OCI-LY7 (cell line): ENCODE measurements around the gene DPY19L2.
"Not testable (repeated sequence)": the region's sequence is repeated elsewhere in the genome, so short reads cannot be mapped to it uniquely, and the experiment has no call there.

Experiments used
- EZH2phosphoT487 ChIP-seq: fragments of 200-600 bp; sonication (generic); IDR thresholded peaks from 2 replicates; pipeline ENCODE4 v1.6.1; 2018; ENCODE audit warnings: low read depth, borderline replicate concordance, mild to moderate bottlenecking, mixed run types, antibody characterized with exemption, low read length, moderate library complexity, mixed read lengths
- TF ChIP-seq, protein P1 (sequence below): fragments of 200-600 bp; sonication (generic); conservative IDR thresholded peaks from 2 replicates; pipeline ENCODE4 v1.5.1; 2014; ENCODE audit warnings: mild to moderate bottlenecking, antibody characterized with exemption, low read length, moderate library complexity, mixed read lengths

DNA sequence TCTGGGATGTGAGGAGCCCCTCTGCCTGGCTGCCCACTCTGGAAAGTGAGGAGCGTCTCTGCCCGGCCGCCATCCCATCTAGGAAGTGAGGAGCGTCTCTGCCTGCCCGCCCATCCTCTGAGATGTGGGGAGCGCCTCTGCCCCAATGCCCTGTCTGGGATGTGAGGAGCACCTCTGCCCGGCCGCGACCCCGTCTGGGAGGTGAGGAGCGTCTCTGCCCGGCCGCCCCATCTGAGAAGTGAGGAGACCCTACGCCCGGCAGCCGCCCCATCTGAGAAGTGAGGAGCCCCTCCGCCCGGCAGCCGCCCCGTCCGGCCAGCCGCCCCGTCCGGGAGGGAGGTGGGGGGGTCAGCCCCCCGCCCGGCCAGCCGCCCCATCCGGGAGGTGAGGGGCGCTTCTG is 18.3 kb upstream of the DPY19L2 start:
- TF ChIP-seq, protein P1, sequence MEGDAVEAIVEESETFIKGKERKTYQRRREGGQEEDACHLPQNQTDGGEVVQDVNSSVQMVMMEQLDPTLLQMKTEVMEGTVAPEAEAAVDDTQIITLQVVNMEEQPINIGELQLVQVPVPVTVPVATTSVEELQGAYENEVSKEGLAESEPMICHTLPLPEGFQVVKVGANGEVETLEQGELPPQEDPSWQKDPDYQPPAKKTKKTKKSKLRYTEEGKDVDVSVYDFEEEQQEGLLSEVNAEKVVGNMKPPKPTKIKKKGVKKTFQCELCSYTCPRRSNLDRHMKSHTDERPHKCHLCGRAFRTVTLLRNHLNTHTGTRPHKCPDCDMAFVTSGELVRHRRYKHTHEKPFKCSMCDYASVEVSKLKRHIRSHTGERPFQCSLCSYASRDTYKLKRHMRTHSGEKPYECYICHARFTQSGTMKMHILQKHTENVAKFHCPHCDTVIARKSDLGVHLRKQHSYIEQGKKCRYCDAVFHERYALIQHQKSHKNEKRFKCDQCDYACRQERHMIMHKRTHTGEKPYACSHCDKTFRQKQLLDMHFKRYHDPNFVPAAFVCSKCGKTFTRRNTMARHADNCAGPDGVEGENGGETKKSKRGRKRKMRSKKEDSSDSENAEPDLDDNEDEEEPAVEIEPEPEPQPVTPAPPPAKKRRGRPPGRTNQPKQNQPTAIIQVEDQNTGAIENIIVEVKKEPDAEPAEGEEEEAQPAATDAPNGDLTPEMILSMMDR: not testable (repeated sequence)
- not testable (repeated sequence) for TF ChIP-seq EZH2phosphoT487
